NCI-H1092 (cell line): ENCODE results near the gene CADM2.

Source experiments
- DNase-seq: peaks from one replicate; lab custom pipeline; 2025; lab: John Stamatoyannopoulos, UW

Gene CADM2

DNA sequence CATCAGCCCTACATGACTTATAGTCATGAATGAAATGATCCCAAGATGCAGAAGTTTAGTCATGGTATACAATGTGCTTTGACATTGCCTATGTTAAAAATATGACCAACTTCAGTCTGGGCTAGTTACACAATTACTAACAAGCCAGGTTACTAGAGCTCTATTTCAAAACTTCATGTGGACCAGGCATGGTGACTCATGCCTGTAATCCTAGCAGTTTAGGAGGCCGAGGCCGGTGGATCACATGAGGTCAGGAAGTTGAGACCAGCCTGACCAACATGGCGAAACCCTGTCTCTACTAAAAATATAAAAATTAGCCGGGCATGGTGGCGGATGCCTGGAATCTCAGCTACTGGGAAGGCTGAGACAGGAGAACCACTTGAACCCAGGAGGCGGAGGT, 613.0 kb downstream of the CADM2 start:
- DNase-seq, result no peak

- DNase-seq, result no peak
These were observed 613.6 kb downstream of the CADM2 start for GRCh38 chr3:85572426-85572825.

- DNase-seq, result no peak
These were observed 614.2 kb downstream of the CADM2 start for GRCh38 chr3:85572978-85573377.

- DNase-seq, result no peak
These were observed 615.4 kb downstream of the CADM2 start for GRCh38 chr3:85574006-85574705.

- peak; percentile 26 for DNase-seq
These were observed 617.4 kb downstream of the CADM2 start for GRCh38 chr3:85576091-85576690.

- no peak for DNase-seq
These were observed 618.0 kb downstream of the CADM2 start for GRCh38 chr3:85576697-85577200.

DNA sequence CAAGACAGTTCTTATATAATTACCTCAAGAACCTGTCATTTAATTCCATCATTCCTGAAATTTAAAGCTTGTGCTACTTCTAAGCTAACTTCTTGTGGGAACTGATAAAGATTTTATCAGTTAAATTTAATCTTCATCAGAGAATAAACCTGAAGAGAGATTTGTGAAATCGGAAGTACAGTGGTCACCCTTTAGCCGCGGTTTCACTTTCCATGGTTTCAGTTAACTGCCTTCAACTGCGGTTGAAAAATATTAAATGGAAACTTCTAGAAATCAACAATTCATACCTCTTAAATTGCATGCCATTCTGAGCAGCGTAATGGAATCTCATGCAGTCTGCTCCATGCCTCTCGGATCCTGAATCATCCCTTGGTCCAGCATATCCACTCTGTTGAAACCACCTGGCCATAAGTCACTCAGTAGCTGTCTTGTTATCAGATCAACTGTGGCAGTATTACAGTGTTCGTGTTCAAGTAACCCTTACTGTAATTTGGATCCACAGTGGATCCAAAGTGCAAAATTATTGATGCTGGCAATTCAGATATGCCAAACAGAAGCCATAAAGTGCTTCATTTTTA, 626.1 kb downstream of the CADM2 start:
- no peak for DNase-seq

GRCh38 chr3:85586018-85586417, 627.2 kb downstream of the CADM2 start:
- DNase-seq, result no peak

DNA sequence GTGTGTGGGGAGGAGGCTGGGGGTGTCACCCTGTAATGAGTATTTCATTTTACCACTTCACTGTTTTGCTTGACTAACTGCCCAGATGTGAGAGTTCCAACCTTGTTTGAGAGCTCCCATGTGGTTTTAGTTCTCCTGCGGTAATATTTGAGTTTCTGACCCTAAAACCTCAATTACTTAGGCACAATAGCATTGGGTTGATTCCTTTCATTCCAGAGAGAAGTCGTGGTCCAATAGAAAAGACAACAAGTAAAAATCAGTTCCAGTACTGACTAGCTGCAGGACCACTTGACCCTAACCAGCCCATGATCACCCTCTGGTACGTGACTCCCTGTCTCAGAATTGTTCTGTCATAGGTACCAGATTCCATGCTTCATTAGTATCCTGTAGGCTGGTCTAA, 630.4 kb downstream of the CADM2 start:
- no peak for DNase-seq

DNA sequence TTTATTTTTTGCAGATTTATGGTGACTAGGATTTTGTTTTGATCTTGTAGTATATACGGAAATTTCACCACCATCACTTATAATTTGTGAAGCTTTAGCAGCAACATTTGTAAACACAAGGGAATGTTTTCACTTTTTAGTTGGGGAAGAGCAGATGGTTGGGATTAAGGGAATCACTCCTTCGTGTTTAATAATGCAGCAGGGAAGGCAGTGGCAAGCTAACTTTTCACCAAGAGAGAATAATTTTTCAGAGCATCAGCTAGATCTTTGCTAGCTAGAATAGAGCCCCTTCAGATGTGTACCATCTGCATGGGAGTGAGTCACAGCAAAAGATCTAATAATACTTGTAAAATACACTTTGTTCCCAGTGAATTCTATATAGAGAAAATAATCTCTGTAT, 632.7 kb downstream of the CADM2 start:
- DNase-seq, result no peak

- no peak for DNase-seq
These were observed 633.5 kb downstream of the CADM2 start for GRCh38 chr3:85592256-85592655.

DNA sequence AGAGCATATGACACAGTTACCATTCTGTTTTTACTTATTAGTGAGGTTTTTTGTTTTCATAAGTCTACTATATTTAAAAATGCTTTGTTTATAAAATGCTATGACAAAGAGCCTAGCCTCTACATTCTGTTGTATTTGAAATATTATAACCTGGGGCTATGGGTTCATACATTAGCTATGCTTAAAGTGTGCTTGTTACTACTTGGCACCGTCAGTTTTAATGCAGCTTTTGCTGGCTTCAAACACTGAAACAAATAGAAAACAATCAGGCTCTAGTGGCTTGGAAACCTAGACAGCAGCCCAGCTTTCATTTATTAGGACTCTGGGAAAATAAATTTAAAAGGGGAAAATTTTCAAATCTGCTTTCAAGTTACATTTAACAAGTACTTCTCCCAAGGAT, 635.9 kb downstream of the CADM2 start:
- DNase-seq, result peak; percentile 22

DNA sequence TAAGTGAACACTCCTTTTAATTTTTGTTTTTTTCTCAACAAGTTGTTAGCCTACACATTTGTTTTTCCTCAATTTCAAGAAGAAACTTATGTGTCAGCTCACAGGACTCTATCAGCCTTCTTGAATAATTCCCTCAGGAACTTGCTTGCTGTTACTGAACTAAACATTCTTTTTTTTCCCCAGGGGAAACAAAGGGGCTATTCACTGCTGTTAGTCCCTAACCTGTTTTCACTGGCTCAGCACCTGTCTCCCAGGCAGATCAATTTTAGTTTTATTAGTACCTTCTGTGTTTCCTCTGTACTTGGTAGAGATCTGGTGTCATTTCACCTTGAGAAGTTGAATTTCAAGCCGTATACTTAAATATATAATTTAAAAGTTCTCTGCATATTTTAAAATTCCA, 644.6 kb downstream of the CADM2 start:
- DNase-seq, result no peak

GRCh38 chr3:85604641-85605040, 645.9 kb downstream of the CADM2 start:
- DNase-seq, result no peak

DNA sequence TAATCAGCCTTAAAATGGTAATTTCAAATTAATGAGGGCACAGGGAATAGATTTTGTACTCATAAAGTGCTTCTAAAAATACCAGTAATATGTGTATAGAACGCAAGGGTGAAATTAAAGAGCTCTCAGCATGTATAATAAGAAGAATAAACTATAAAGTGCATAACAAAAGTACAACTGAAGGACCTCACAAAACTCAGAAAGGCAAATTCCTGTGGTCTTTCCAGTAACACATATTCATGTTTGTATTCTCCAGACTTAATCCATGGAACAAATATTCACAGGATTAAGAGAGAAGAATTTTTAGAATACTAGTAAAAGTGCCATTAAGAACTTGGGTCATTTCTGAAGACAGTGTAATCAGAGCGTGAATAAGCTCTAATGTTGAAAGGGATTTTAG, 646.3 kb downstream of the CADM2 start:
- DNase-seq, result no peak

- no peak for DNase-seq
These were observed 667.9 kb downstream of the CADM2 start for GRCh38 chr3:85626662-85627061.

- DNase-seq, result no peak
These were observed 669.1 kb downstream of the CADM2 start for GRCh38 chr3:85627932-85628331.

DNA sequence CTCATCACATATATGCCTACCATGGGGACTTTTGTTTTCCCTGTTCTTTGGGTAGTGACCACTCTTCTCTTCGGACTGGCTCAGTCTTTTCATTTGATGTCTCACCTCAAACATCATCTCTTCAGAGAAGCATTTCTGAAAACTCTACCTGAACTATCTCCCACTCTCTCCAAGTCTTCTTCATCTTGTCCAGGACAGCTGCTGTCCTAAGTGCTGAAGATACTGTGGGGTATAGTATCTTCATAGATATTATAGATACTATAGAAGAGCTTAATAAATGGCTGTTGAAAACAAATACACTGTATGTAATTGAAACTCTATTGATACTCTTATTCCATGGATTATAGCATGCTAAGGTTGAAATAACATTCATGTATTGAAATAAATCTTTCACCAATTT, 672.3 kb downstream of the CADM2 start:
- DNase-seq, result no peak

DNA sequence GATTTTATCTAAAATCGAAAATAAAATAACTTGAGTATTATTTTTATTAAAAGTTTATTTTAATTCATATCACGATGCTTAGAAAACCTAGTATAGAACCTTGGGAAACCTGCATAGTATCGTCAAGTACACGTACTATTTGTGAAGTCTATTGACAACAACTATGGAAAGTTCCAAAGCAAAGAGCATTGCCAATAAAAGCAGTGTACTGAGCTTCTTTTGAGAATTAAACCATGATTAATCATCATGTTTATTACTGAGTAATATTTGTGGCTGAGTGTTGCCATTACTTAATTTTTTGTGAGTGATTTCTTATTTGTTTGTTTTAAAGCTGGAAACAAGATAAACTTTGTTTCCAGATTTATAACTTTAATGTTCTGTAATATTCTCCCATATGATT, 674.1 kb downstream of the CADM2 start:
- no peak for DNase-seq

DNA sequence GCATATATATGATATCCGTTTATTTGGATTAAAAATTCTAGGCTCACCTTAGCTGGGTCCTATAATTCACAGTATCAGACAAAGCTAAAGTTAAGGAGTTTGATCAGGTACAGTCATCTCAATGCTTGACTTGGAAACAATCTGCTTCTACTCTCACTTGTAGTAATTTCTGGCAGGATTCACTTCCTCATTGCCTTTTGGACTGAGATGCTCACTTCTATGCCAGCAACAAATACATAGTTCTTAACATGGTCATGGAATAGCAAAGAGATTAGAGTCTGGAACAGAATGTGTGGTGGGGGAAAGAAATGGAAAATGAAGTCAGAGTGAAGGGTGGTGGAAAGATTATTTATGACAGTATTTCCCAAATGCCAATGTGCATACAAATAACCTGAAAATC, 693.6 kb downstream of the CADM2 start:
- DNase-seq, result no peak

DNA sequence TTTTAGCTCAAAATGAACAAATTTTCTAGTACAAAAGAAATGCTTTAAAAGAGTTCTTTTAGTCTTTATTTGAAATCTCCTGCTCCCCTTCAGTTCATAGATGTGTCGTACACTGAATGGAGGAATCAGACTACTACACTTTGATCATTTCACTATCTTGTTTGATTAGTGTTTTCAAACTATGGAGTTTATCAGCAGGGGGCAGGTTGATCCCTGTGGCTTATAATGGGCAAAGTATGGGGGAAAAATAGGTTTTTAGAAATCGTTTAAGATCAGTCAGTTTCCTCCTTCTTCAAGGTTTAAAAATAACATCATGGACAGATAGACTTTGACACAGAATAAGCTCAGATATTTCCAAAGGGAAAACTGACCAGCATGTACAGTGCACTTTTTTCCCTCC, 701.7 kb downstream of the CADM2 start:
- DNase-seq, result no peak

DNA sequence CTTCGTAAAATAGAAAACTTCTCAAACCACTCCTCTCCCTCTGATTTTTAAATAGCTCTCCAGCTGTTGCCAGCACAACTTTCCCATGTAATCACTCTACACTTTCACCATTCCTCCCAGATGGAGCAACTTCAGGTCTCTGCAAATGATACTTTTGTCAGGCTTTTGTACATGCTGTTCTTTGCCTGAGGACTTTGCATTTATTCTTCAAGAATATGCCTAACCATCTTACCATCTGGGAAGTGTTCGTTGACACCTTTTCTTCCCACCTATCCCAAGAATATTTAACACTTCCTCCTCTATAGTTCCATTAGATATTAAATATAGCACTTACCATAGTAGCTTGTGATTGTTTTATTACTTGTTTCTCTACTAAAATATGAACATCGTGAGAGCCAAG, 703.7 kb downstream of the CADM2 start:
- no peak for DNase-seq

GRCh38 chr3:85667744-85668143, 709.0 kb downstream of the CADM2 start:
- no peak for DNase-seq
